ENCODE measurements around the gene CASKIN1.

DNA sequence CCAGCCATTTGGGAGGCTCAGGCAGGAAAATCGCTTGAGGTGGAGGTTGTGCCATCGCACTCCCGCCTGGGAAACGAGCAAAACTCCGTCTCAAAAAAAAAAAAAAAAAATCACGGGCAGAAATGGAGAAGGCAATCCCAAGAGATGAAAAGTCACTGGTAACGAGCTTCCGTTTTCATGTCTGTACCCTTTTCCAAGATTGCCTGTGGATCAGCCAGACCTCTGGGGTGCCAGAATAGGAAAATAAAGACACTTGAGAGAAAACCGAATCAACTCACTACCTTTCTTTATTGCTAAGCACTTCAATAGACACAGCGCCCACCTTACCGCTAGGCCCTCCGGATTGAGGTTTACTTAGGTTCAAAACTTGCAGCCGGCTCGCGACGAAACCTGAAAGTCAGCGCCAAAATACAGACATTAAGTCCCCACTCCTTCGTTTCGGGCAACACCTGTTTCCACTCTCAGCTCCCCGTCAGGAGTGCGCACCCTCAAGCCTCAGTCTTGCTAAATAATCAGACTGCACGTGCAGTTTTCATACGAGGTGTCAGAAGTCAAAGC lies 41.8 kb downstream of the CASKIN1 start:
- TF ChIP-seq, protein P1, sequence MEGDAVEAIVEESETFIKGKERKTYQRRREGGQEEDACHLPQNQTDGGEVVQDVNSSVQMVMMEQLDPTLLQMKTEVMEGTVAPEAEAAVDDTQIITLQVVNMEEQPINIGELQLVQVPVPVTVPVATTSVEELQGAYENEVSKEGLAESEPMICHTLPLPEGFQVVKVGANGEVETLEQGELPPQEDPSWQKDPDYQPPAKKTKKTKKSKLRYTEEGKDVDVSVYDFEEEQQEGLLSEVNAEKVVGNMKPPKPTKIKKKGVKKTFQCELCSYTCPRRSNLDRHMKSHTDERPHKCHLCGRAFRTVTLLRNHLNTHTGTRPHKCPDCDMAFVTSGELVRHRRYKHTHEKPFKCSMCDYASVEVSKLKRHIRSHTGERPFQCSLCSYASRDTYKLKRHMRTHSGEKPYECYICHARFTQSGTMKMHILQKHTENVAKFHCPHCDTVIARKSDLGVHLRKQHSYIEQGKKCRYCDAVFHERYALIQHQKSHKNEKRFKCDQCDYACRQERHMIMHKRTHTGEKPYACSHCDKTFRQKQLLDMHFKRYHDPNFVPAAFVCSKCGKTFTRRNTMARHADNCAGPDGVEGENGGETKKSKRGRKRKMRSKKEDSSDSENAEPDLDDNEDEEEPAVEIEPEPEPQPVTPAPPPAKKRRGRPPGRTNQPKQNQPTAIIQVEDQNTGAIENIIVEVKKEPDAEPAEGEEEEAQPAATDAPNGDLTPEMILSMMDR (IDR thresholded peaks at IDR 0.05): no peak
- TF ChIP-seq EP300 (IDR thresholded peaks at IDR 0.05) (no peak), POLR2A (IDR thresholded peaks at IDR 0.05) (no peak), POLR2AphosphoS5 (IDR thresholded peaks at IDR 0.05) (no peak)

Measured in stomach (tissue), 4 donors.